Liver (tissue), 3 donors: Measurements from ENCODE around the gene CALU.

Experiments
- ATF3 ChIP-seq: IDR thresholded peaks from 2 replicates; pipeline ENCODE4 v1.6.1; 2016; ENCODE audit warnings: antibody characterized with exemption
- CTCF ChIP-seq: fragments of 150-350 bp; IDR thresholded peaks from 2 replicates; pipeline ENCODE4 v1.5.1; 2017; ENCODE audit warnings: improper control_type of control experiment, low read depth, low read length; ENCODE audit not compliant: missing input control
- EGR1 ChIP-seq, 2 donors: IDR thresholded peaks; 2 replicates each; pipeline ENCODE4 v1.6.1; 2016 to 2018; ENCODE audit warnings: antibody characterized with exemption in 2 of 2, low read depth in 2 of 2
- GABPA ChIP-seq, 2 donors: IDR thresholded peaks in 1 of 2; conservative IDR thresholded peaks in 1 of 2; 2 replicates each; pipeline ENCODE4 v1.6.1; 2016; ENCODE audit warnings: antibody characterized with exemption in 2 of 2, mild to moderate bottlenecking in 1 of 2, moderate library complexity in 1 of 2
- JUND ChIP-seq, 2 donors: IDR thresholded peaks; 2 replicates each; pipeline ENCODE4 v1.6.1; 2016; ENCODE audit warnings: antibody characterized with exemption in 2 of 2
- MAX ChIP-seq: IDR thresholded peaks from 2 replicates; pipeline ENCODE4 v1.6.1; 2016; ENCODE audit warnings: antibody characterized with exemption
- RAD21 ChIP-seq, 2 donors: IDR thresholded peaks; 2 replicates each; pipeline ENCODE4 v1.6.1; 2016; ENCODE audit warnings: antibody characterized with exemption in 2 of 2, mild to moderate bottlenecking in 2 of 2
- REST ChIP-seq: IDR thresholded peaks from 2 replicates; pipeline ENCODE4 v1.6.1; 2016; ENCODE audit warnings: antibody characterized with exemption, mild to moderate bottlenecking
- TAF1 ChIP-seq: conservative IDR thresholded peaks from 2 replicates; pipeline ENCODE4 v1.6.1; 2016; ENCODE audit warnings: antibody characterized with exemption, mild to moderate bottlenecking
- YY1 ChIP-seq: IDR thresholded peaks from 2 replicates; pipeline ENCODE4 v1.6.1; 2016; ENCODE audit warnings: antibody characterized with exemption, mild to moderate bottlenecking
- ZBTB33 ChIP-seq: IDR thresholded peaks from 2 replicates; pipeline ENCODE4 v1.6.1; 2016; ENCODE audit warnings: antibody characterized with exemption
- donor health status: healthy.
- donor health status: healthy.

- TF ChIP-seq CTCF (no peak), ATF3 (no peak), REST (no peak), YY1 (no peak), MAX (no peak), JUND (IDR thresholded peaks at IDR 0.05) (no peak), RAD21 (IDR thresholded peaks at IDR 0.05) (no peak), EGR1 (IDR thresholded peaks at IDR 0.05; ENCODE audit: low read depth in 2 of 2) (no peak), TAF1 (no peak), GABPA (IDR thresholded peaks at IDR 0.05 in 1 of 2, conservative IDR thresholded peaks at IDR 0.05 in 1 of 2) (no peak), ZBTB33 (no peak)
Observed at GRCh38 chr7:128708235-128708634, 30.9 kb upstream of the CALU start.
